Endothelial cell of umbilical vein (primary cell): ENCODE results near the gene OPTC.

Experiments
- POLR2A ChIP-seq: IDR thresholded peaks from 2 replicates; pipeline ENCODE4 v1.6.1; 2012; ENCODE audit warnings: low read depth, mild to moderate bottlenecking, control low read depth, low read length
- POLR2AphosphoS5 ChIP-seq: IDR thresholded peaks from 2 replicates; pipeline ENCODE4 v1.6.1; 2012; ENCODE audit warnings: low read depth, mild to moderate bottlenecking, control low read depth, low read length, moderate library complexity; ENCODE audit not compliant: insufficient read depth
- TF ChIP-seq, protein P1 (sequence below), 2 donors: IDR thresholded peaks; 1 replicate in 1 of 2; 2 replicates in 1 of 2; pipeline ENCODE4 v1.5.1; 2011; ENCODE audit warnings: low read length in 2 of 2, mild to moderate bottlenecking in 2 of 2, moderate library complexity in 2 of 2, control low read depth in 1 of 2, inconsistent platforms in 1 of 2, low read depth in 1 of 2; ENCODE audit not compliant: insufficient read depth in 1 of 2; ENCODE audit errors: extremely low read depth in 1 of 2

DNA sequence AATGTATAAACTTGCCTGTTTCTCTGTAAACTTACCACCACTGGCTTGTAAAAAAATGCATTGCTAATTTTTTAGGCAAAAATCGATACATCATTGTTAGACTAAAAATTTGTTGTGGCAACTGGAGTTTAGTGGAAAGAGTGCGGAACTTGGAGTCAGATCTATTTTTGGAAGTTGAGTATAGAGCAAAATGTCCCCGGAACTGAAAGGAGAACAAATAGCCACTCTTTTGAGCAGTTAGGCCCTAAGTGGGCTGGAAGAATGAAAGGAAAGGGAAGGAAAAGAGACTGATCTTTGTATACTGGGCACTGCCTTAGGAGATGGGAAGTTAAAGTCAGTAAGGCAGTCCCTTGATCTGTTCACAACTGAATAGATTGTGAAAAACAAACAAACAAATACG is 30.2 kb downstream of the OPTC start:
- TF ChIP-seq, protein P1, sequence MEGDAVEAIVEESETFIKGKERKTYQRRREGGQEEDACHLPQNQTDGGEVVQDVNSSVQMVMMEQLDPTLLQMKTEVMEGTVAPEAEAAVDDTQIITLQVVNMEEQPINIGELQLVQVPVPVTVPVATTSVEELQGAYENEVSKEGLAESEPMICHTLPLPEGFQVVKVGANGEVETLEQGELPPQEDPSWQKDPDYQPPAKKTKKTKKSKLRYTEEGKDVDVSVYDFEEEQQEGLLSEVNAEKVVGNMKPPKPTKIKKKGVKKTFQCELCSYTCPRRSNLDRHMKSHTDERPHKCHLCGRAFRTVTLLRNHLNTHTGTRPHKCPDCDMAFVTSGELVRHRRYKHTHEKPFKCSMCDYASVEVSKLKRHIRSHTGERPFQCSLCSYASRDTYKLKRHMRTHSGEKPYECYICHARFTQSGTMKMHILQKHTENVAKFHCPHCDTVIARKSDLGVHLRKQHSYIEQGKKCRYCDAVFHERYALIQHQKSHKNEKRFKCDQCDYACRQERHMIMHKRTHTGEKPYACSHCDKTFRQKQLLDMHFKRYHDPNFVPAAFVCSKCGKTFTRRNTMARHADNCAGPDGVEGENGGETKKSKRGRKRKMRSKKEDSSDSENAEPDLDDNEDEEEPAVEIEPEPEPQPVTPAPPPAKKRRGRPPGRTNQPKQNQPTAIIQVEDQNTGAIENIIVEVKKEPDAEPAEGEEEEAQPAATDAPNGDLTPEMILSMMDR (IDR thresholded peaks at IDR 0.05; ENCODE audit: extremely low read depth in 1 of 2, insufficient read depth in 1 of 2, low read depth in 1 of 2, low read length in 2 of 2), result no peak
- no peak for TF ChIP-seq POLR2AphosphoS5
- TF ChIP-seq POLR2A, result no peak
